ENCODE results near the gene SERPINB10.
"Not testable (repeated sequence)": the region's sequence is repeated elsewhere in the genome, so short reads cannot be mapped to it uniquely, and the experiment has no call there.

SERPINB10 gene

GRCh38 chr18:63892566-63892965 lies 15.2 kb upstream of the SERPINB10 start:
- DNase-seq: no peak

DNA sequence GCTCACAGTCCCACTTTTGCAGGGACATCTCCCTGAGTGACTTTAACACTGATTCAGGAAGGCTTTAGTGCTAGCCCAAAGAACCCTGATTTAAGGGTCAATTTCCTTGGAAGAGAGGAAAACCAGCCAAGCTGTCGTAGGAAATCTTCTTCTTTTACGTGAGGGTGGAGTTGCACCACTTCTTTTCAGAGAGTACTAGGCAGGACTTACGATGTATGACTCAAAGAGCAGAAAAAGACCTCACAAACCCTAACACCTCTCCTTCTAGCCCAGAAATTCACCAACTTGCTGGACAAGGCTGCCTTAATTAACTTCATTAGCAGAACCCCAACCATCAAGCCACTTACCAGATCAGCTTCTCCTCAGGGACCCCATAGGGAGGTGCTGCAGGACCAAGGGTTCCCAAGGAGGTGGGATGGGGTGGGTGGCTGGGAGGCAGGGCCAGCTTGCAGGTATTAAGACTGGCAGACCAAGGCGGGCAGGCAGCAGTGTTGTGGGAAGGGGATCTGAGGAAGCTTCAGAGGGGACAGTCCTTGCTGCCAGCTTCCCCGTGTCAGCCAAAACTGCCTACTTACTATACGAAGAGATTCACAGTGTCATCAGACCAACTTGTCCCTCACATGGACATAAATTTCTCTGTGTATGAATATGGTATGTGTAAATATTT lies 13.5 kb upstream of the SERPINB10 start:
- DNase-seq: no peak

DNA sequence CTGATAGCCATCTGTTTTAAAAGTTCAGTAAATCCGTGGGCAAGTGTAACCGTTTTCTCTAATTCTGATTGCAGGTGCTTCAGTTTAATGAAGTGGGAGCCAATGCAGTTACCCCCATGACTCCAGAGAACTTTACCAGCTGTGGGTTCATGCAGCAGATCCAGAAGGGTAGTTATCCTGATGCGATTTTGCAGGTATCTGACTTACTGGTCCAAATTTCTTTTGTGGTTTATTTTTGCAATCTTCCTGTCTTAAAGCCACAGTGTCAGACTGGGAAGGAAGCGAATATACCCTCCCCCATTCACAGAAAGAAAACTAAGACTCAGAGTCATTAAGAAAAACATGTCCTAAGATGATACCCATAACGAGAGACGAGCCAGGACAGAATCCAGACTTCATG lies 12.6 kb upstream of the SERPINB10 start:
- DNase-seq: no peak

GRCh38 chr18:63897072-63897471 lies 10.7 kb upstream of the SERPINB10 start:
- no peak for DNase-seq

- no peak for DNase-seq
Measured at GRCh38 chr18:63899206-63899605, 8.6 kb upstream of the SERPINB10 start.

- DNase-seq: no peak
Measured at GRCh38 chr18:63903851-63904570, 3.7 kb upstream of the SERPINB10 start.

DNA sequence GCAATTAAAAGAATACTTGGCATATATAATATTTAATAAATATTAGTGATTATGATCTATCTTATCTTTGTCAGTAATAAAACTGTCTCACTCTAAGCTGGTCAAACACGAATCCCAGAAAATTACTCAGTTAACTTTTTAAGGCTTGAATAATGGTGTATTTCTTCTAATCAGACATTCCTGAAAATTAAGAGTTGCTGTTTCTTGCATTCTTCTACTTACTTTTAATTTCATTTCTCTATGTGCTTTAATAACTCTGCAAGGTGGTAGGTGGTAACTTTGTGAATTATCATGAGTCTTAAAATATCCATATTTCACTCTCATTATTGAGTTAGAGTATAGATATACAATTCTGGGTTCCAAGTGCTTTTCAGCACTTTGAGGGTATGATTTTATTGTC lies 3.1 kb upstream of the SERPINB10 start:
- DNase-seq: no peak

- no peak for DNase-seq
Measured at GRCh38 chr18:63905361-63905760, 2.4 kb upstream of the SERPINB10 start.

GRCh38 chr18:63906056-63906455 lies 1.7 kb upstream of the SERPINB10 start:
- no peak for DNase-seq

GRCh38 chr18:63908858-63909257 lies 1.1 kb downstream of the SERPINB10 start:
- DNase-seq: no peak

GRCh38 chr18:63909870-63910269 lies 2.1 kb downstream of the SERPINB10 start:
- no peak for DNase-seq

- no peak for DNase-seq
Measured at GRCh38 chr18:63917817-63918216, 10.1 kb downstream of the SERPINB10 start.

GRCh38 chr18:63922049-63922448 lies 14.3 kb downstream of the SERPINB10 start:
- DNase-seq: no peak

GRCh38 chr18:63924551-63924950 lies 16.8 kb downstream of the SERPINB10 start:
- no peak for DNase-seq

DNA sequence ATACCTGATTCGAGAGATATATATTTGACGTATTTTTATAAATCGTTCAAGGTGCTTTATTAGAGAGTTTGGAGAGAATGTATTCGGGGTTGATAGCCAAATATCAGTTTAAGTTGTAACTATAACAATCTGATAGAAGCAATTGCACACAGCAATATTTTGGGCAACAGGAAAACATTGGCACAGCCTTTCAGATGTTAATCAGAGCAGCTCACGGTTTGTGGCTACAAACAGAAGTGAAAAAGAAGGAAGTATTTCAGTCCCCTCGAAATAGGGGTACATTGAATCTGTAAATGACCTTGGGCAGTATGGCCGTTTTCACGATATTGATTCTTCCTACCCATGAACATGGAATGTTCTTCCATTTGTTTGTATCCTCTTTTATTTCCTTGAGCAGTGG lies 20.6 kb downstream of the SERPINB10 start:
- no peak for DNase-seq

DNA sequence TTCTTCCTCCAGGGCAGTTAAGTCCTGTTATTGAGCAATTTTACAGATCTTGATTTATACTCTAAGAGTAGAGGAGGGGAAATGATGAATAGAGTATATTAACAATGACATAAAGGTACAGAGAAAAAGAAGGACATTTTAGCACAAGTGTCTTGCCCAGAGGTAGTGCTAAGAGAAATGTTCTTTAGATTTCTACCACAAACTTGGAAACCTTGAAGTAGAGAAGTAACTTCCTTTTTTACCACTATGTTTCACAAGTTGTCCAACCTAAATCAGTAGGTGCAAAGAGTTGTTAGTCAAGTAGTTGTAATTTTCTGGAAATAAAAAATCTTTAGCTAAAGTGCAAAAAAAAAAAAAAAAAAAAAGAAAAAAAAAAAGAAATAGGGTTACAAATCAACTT lies 21.6 kb downstream of the SERPINB10 start:
- DNase-seq: not testable (repeated sequence)

DNA sequence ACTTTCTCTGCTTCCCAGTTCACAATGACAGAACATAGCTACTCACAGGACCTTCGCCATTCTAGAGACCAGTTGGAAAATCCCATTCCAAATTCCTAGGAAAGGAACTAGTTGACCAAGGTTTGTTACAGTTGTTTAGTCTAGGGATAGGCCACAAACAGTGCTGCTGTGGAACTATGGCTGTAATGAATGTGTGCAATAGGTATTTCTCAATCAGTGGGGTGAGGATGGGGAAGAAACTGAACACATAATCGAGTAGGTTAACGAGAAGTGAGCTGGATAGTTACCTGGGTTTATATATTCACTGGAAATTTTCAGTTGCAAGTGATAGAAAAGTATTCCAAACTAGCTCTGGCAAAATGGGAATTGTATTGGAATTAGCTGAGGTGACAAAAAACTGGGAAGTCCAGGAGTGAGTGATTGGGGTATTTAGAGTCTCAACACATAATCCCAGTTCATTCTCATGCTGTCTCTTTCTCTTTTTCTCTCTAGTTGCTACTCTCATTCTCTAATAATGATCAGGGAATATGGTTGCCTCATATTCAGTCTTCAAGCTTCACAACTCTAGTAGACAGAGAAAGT lies 23.1 kb downstream of the SERPINB10 start:
- no peak for DNase-seq

DNA sequence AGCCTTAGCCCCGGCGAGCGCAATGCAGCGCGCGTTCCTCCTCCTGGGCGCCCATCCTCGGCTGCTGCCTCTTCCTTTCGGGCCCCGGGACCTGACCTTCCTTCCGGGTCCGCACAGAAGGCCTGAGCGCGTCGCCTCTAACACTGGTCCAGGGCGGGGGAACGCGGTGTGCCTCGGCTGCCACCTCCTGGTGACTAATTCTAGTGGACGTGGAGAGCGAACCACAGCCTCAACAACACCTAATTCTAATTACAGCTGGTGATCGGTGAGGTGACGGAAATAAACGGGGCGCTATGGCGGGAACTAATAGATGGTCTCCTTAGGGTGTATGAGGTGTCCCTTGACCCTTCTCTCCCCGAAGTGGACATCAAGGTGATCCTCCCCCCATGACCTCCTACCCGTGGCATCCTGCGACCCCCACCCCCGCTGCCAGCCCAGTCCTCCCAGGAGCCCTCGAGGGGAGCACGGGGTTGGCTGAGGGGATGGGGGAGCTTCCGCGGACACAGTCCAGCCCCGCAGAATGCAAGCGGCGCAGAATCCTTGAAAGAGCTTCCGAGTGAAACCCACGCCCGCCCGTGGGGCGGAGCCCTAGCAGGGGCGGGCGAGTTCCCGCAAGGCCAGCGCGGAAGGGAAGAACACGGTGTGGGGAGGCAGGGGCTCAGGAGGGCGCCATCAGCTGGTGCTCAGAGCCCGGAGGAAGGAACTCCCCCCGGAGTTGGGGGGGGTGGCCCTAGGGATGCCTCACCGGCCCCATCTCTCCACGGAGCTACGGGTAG lies 28.6 kb downstream of the SERPINB10 start:
- peak; percentile 44 for DNase-seq

DNA sequence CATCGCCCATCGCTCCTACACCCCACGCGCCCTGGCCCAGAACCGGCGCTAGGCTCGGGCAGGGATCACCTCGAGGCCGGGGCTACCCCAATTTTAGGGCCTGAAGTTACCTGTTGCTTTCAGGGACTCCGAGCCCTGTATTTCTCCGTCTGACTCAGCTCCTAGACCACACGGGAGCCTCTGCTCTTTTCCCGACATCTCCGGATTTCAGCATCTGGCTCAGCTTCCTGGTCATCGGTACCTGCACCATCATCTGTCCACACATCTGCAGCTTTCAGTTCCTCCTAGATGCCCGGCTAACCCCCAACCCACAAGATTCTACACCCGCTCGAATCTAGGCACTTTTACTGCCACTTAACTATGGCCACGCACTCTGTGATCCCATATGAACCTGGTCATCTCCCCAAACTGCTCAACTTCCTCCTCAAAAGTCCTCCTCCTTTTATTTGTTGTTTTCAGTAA lies 29.2 kb downstream of the SERPINB10 start:
- DNase-seq: no peak

DNA sequence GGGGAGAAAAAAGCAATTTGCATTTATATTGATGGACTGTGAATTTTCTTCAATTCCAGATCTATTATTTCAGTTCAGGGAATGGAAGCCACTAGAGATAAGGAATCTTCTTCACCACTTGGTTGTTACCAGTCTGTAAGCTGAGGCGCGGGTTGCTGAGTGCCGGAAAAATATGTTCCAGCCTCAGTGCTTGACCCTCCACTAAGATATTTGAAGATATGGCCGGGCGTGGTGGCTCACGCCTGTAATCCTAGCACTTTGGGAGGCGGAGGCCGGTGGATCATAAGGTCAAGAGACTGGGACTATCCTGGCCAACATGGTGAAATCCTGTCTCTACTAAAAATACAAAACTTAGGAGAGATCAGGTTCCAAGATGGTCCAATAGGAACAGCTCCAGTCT lies 32.2 kb downstream of the SERPINB10 start:
- no peak for DNase-seq

DNA sequence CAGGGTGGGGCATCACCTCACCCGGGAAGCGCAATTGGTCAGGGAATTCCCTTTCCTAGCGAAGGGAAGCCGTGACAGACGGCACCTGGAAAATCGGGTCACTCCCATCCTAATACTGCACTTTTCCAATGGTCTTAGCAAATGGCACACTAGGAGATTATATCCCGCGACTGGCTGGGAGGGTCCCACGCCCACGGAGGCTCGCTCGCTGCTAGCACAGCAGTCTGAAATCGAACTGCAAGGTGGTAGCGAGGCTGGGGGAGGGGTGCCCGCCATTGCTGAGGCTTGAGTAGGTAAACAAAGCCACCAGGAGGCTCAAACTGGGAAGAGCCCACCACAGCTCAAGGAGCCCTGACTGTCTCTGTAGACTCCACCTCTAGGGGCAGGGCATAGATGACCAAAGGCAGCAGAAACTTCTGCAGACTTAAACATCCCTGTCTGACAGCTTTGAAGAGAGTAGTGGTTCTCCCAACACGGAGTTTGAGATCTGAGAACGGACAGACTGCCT lies 32.8 kb downstream of the SERPINB10 start:
- DNase-seq: not testable (repeated sequence)

DNA sequence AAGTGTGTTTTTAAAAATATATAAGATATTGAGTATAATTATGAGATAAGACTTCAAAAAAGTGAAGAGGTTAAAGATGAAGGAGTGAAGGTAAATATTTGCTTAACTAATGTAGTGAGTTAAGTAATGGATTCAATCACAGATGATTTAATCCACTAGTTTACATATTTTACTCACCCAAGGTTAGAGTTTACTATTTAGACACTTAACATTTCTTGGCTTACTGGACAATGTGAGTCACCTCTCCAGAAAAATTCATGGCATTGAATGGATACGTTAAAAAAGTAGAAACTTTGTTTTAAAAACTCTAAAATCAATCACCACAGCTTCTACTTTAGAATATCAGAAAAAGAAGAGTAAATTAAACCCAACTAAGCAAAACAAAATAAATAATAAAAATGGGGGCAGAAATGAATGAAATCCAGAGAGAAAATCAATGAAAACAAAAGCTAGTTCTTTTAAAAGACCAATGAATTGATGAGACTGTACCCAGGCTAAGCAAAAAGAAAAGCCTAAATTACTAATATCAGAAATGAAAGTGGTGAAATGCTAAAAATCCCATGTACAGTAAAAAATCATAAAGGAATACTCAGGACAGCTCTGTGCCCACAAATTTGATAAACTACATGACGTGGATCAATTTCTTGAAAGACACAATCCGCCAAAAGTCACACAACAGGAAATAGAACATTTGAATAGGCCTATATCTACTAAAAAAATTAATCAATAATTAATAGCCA lies 39.5 kb downstream of the SERPINB10 start:
- no peak for DNase-seq
